Endodermal cell (in vitro differentiated cells): ENCODE data around the gene MTMR3. TPM values are rescaled to one million over a fixed set of nuclear protein-coding genes. Genes with fewer than 3 reads are reported as not detected.

Source experiments
- DNase-seq: peaks from one replicate; pipeline ENCODE4 v3.0.0-alpha.2; 2017
- H3K27ac ChIP-seq: 2 replicates; pipeline ENCODE4 v1.5.1; 2013; ENCODE audit warnings: mild to moderate bottlenecking, low read depth, low read length, moderate library complexity
- H3K27me3 ChIP-seq: 2 replicates; pipeline ENCODE4 v1.6.1; 2013; ENCODE audit warnings: mild to moderate bottlenecking, low read length, moderate library complexity; ENCODE audit not compliant: insufficient read depth, control insufficient read depth, poor library complexity, severe bottlenecking
- H3K36me3 ChIP-seq: 2 replicates; pipeline ENCODE4 v1.7.0; 2013; ENCODE audit warnings: mild to moderate bottlenecking, low read length, moderate library complexity; ENCODE audit not compliant: control insufficient read depth, insufficient read depth
- H3K4me1 ChIP-seq: one replicate; pipeline ENCODE4 v1.7.0; 2013; ENCODE audit warnings: low read length; ENCODE audit not compliant: control insufficient read depth, insufficient read depth
- H3K4me3 ChIP-seq: 2 replicates; pipeline ENCODE4 v1.5.1; 2013; ENCODE audit warnings: mild to moderate bottlenecking, low read length, moderate library complexity
- H3K9ac ChIP-seq: 2 replicates; pipeline ENCODE4 v1.6.1; 2013; ENCODE audit warnings: mild to moderate bottlenecking, low read length, moderate library complexity; ENCODE audit not compliant: poor library complexity, severe bottlenecking; ENCODE audit errors: extremely low read depth
- H3K9me3 ChIP-seq: 2 replicates; pipeline ENCODE4 v1.6.1; 2013; ENCODE audit warnings: mild to moderate bottlenecking, low read length, moderate library complexity; ENCODE audit not compliant: control insufficient read depth
- H3K27ac Mint-ChIP-seq: 2 replicates; pipeline ENCODE4 v1.8.0; 2020; ENCODE audit warnings: mixed read lengths
- H3K27me3 Mint-ChIP-seq: 2 replicates; pipeline ENCODE4 v1.8.0; 2021; ENCODE audit warnings: mild to moderate bottlenecking, mixed read lengths; ENCODE audit not compliant: insufficient read depth
- H3K36me3 Mint-ChIP-seq: 2 replicates; pipeline ENCODE4 v1.8.0; 2020; ENCODE audit warnings: low read depth, mixed read lengths
- H3K4me1 Mint-ChIP-seq: 2 replicates; pipeline ENCODE4 v1.8.0; 2020; ENCODE audit warnings: mixed read lengths
- H3K4me3 Mint-ChIP-seq: 2 replicates; pipeline ENCODE4 v1.8.0; 2020; ENCODE audit warnings: mild to moderate bottlenecking, moderate library complexity, mixed read lengths
- H3K9me3 Mint-ChIP-seq: 2 replicates; pipeline ENCODE4 v1.8.0; 2020; ENCODE audit warnings: mild to moderate bottlenecking, mixed read lengths
- WGBS, 2 experiments: methylation state at CpG; one replicate each; pipeline versions ENCODE4 v1.1.5 to v1.1.7; 2013; ENCODE audit warnings: missing lambda C conversion rate in 2 of 2, mixed read lengths in 1 of 2; ENCODE audit not compliant: insufficient coverage in 1 of 2, insufficient read length in 1 of 2; 5-methylcytosine and 5-hydroxymethylcytosine counted together
- total RNA-seq, 2 donors: library from RNA; stranded (reverse); fragmentation: NEBNext Ultra II Directional in 1 of 2; extraction: Animal tissue kit (Norgen Biotek cat#: 25700) in 1 of 2; gene quantifications; 2 replicates in 1 of 2; 3 replicates in 1 of 2; pipeline ENCODE4 v1.2.1, GENCODE V29; 2021
- TF ChIP-seq, protein P1 (sequence below): fragments of 200-600 bp; sonication (generic); conservative IDR thresholded peaks from 2 replicates; pipeline ENCODE4 v1.5.0; 2021; ENCODE audit warnings: antibody characterized with exemption, mild to moderate bottlenecking

The MTMR3 gene
- total RNA-seq, 2 donors from 2014 or later = 30.9 to 41.3 TPM

DNA sequence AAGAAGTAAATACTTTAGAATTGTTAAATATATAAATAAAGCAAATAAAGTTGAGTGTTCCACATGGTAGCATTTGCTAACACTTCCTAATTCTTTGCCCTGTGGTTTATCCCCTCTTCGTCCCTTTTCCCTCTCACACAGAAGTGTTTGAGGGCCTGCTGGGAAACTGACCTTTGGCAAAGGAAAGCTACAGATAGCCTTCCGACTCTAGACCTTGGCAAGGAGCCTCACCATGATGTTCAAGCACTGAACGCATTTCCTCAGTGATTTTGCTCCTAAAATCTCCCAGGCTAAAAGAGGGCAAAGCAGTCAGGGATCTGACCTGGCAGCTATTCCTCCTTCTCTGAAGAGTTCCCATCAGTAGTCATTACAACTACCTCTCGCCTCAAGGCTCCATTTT, 144.8 kb downstream of the MTMR3 start:
- Mint-ChIP-seq H3K9me3 (no peaks in the 10 kb centered on the region), H3K4me3 (no peak overlapping the region)
- DNase-seq = no peak

GRCh38 chr22:30028731-30029130, 145.8 kb downstream of the MTMR3 start:
- Mint-ChIP-seq H3K27ac (no peak overlapping the region), H3K36me3 (peaks cover 41% of the 10 kb centered on the region), H3K4me1 (no peaks in the 10 kb centered on the region), H3K4me3 (no peak overlapping the region), H3K27me3 (no peaks in the 10 kb centered on the region), H3K9me3 (no peaks in the 10 kb centered on the region)
- no peaks in the 10 kb centered on the region for H3K4me1 ChIP-seq
- DNase-seq = no peak
- H3K27ac ChIP-seq = no peak overlapping the region
- H3K36me3 ChIP-seq = peaks cover 45% of the 10 kb centered on the region
- no peak overlapping the region for H3K4me3 ChIP-seq
- no peaks in the 10 kb centered on the region for H3K27me3 ChIP-seq
- 94 to 95% methylated on average over 5 to 6 of the region's 6 CpGs for WGBS, 2 experiments
- TF ChIP-seq, protein P1, sequence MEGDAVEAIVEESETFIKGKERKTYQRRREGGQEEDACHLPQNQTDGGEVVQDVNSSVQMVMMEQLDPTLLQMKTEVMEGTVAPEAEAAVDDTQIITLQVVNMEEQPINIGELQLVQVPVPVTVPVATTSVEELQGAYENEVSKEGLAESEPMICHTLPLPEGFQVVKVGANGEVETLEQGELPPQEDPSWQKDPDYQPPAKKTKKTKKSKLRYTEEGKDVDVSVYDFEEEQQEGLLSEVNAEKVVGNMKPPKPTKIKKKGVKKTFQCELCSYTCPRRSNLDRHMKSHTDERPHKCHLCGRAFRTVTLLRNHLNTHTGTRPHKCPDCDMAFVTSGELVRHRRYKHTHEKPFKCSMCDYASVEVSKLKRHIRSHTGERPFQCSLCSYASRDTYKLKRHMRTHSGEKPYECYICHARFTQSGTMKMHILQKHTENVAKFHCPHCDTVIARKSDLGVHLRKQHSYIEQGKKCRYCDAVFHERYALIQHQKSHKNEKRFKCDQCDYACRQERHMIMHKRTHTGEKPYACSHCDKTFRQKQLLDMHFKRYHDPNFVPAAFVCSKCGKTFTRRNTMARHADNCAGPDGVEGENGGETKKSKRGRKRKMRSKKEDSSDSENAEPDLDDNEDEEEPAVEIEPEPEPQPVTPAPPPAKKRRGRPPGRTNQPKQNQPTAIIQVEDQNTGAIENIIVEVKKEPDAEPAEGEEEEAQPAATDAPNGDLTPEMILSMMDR = no peak
- H3K9ac ChIP-seq = no peak overlapping the region
- no peaks in the 10 kb centered on the region for H3K9me3 ChIP-seq

More for the DNA sequence above, 144.8 kb downstream of the MTMR3 start:
- Histone ChIP-seq H3K9me3 (no peaks in the 10 kb centered on the region), H3K36me3 (peaks cover 53% of the 10 kb centered on the region), H3K4me1 (no peaks in the 10 kb centered on the region), H3K4me3 (no peak overlapping the region), H3K27ac (no peak overlapping the region), H3K9ac (no peak overlapping the region), H3K27me3 (no peaks in the 10 kb centered on the region)
- TF ChIP-seq, protein P1 = no peak
- no peaks in the 10 kb centered on the region for H3K27me3 Mint-ChIP-seq
- no peaks in the 10 kb centered on the region for H3K4me1 Mint-ChIP-seq
- H3K27ac Mint-ChIP-seq = no peak overlapping the region
- WGBS, 2 experiments = 92 to 94% methylated on average over 3 to 4 of the region's 4 CpGs
- H3K36me3 Mint-ChIP-seq = peaks cover 51% of the 10 kb centered on the region

- H3K27me3 ChIP-seq = no peaks in the 10 kb centered on the region
- DNase-seq = no peak
- H3K27me3 Mint-ChIP-seq = no peaks in the 10 kb centered on the region
- TF ChIP-seq, protein P1 = no peak
- no peak overlapping the region for H3K4me3 Mint-ChIP-seq
- H3K9me3 ChIP-seq = no peaks in the 10 kb centered on the region
- no peak overlapping the region for H3K27ac ChIP-seq
- H3K9me3 Mint-ChIP-seq = no peaks in the 10 kb centered on the region
- H3K4me1 ChIP-seq = no peaks in the 10 kb centered on the region
- peaks cover 35% of the 10 kb centered on the region for H3K36me3 Mint-ChIP-seq
- H3K27ac Mint-ChIP-seq = no peak overlapping the region
- no peak overlapping the region for H3K9ac ChIP-seq
- H3K4me1 Mint-ChIP-seq = no peaks in the 10 kb centered on the region
- no peak overlapping the region for H3K4me3 ChIP-seq
- peaks cover 41% of the 10 kb centered on the region for H3K36me3 ChIP-seq
Measured at GRCh38 chr22:30029512-30029911, 146.5 kb downstream of the MTMR3 start.
